ENCODE results near the gene PRPF19.

PRPF19 gene

GRCh38 chr11:60841797-60842667 lies 64.4 kb downstream of the PRPF19 start, which contains the start of gene CCDC86:
Gene CCDC86, plus strand, starts transcription at chr11:60842113. Its CDS starts 12 bp downstream, at chr11:60842125.
- DNase-seq (ENCODE audit: low spot score), result peak; percentile 96
